GM11168 (cell line): ENCODE data around the gene ADCY5.

ENCODE experiments used
- in situ Hi-C: fragments of 300-500 bp; cut with MboI; formaldehyde crosslinking; loops from one replicate; pipeline ENCODE4 v1.12.0; 2022; ENCODE audit warnings: low sequenced_read_pairs; ENCODE audit not compliant: unreplicated experiment

ADCY5 gene

DNA sequence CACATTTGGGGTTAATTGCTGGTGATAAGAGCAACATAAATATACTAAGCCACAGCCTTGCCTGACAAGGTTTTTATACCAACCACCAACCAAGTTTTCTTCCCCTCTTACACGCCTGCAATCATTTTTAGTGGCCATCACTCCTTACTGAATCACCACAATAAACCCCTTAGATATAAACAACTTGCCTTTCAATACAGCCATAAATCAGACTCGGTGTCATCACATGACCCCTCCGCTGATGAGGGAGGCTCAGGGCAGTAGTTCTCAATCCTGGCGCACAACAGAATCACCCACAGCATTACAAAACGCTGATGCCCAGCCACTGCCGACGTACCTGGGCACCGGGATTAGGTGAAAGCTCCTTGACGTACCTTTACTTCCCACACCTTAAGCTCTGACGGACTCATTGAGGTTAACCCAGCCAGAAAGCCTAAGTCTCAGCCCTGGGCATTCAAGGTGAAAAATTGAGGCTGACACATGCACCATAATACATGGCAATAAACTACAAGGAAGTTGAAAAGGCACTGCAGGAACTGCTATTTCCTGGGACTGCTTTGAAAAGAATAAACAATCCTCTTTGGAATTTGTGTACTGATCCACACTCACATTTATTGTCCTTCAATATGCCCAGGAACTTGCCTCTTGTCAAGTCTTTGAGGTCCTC is 17.1 kb downstream of the ADCY5 start:
- in situ Hi-C loops = no loop called here

DNA sequence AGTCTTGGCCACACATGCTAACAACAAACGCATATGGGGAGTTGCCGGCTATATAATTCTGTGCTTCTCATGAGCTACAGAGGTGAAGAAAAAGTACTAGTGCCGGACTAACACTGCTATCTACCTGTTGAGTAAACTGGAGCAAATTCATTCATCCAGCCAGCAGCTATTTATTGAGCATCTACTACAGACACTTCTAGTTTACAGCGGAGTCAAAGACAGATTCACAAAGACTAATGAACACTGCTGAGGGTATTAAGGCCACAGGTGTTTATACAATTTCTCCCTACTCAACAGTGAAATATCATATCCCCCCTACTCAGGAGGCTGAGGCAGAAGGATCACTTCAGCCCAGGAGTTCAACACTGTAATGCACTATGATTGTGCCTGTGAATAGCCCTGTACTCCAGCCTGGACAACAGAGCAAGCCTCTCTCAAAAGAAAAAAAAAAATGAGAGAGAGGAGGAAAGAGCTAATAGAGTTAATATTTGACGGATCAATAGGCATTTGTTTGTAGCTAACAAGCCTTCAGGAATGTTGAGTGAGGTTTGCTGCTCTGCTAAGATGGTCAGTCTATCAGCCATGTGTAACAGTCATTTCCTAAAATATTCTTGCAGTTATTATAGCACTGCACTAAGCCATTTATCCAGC is 17.8 kb downstream of the ADCY5 start:
- in situ Hi-C loops = no loop called here

DNA sequence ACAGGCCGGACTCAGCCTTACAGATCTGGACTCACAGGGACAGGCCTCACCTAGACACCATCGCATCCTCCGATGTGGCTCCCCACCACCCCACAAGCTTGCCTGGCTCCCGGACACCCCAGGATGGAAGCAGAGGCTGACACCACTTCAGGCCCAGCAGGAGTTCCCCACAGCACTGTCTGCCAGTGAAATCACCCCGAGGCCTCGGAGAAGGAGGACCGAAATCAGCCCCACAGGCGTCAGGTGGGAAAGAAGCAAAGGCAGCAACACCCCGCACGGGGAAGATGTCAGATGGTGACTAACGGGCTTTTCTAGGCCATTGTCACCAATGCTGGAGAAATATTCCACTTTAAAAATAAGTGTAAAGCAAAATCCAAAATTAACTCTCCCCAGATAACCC is 18.6 kb downstream of the ADCY5 start:
- in situ Hi-C loops = no loop called here

DNA sequence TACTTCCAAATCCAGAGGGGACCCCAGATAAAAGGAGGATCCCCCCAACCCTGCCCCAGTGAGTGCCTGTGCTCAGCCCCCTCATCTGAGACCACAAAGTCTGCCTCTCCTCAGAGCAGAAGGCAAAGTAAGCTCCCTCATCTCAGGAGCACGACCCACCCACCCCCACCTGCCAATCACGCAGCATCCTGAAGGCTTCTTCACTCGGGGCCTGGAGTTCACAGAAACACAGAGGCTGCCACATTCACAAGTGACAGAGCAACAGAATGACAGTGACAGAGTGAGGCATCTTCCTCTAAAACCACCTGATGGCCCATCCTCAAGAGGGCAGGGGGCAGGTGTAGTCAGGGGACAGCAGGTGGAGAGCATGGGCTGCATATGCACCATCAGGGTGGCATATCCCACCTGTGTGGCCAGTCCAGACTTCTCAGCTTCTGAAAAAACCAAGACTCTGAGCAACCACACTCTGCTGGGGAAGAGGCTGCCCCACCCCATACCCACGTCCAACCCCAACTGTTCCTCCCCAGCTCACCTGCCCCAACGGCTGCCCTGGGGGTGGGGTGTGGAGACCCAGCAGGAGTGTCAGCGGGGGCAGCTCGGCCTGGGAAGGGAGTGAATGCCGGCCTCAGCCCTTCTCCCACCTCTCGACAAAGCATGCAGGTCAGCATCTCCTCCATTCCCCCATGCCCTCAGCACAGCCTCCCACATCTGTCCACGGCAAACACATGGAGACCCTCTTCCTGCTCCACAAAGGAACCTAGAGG is 19.3 kb downstream of the ADCY5 start:
- in situ Hi-C loops = no loop called here

DNA sequence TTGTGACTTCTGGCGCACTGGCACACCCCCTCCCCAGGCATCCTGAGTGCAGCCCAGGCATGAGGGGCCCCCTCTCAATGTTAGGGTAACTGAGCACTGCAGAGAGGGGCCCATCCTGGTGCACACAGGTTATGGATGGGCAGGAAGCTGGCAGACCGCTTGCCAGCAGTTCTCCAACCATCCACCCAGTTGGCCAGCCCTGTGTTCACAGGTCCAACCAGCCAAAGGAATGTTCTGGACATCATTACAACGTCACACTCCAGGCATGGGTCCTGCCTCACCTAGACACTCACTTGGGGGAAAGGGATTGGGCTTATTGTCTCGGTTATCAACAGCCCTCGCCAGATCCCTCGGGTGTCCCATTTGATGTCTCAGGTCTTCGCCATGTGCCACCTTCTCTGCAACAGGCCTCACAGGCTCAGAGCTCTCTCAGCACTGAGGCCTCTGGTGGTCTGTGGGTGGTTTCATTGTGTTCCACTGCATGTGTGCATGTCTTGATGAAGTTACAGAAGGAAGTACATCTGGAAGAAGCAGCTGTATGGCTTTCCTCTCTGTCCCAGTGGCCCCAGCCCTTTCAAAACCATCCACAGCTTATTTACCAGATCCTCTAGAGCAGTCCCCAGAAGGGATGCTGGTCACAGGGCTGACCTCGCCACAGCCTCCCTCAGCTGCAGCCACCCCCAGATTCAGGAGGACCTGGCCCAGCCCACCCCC is 23.7 kb downstream of the ADCY5 start:
- in situ Hi-C loops = no loop called here

DNA sequence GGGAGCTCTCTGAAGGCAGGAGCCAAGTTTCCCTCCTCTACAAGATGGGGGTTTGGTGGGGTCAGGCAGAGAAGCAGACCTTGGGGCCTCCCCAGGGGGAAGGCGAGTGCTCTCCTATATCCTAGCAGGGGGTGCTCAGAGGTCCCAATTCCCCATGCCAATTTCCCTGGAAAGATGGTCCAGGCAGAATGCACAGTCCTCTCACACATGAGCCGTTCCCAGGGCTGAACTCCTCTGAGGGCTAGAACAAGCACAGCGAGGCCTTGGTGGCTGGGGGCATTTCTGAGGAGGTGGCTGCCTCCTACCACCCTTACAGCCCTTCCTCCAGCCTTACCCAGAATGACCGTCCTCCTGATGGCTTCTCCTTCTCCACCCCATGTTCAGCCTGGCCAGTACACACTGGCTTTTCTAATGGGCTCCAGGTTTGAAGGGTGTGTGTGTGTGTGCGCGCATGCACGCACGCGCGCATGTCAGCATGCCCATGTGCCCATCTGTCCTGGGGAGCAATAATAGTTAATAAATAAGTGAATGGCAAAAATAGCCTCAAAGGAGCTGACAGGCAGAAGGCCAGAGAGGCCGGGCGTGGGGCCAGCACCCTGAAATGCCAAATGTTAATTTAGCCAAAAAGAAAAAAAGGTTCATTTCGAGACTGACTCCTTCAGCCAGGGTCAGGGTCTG is 24.4 kb downstream of the ADCY5 start:
- in situ Hi-C loops = no loop called here

DNA sequence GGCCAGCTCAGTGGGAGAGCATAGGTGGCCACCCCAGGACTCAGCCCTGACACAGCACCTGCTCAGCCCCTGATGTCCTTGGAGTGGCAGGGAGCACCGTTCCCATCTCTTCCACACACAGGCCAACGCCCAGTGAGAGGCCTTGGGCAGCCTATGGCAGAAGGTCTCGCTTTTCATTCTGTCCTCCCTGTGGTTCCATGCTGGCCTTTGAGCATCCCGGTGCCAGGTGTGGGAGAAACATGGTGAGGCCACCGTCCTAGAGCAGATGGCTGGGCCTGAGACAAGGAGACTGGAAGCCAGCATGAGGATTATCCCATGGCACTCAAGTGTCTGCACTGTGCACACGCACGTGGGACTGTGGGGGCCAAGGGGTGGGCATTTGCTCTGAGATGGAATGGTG is 25.1 kb downstream of the ADCY5 start:
- in situ Hi-C loops = no loop called here

DNA sequence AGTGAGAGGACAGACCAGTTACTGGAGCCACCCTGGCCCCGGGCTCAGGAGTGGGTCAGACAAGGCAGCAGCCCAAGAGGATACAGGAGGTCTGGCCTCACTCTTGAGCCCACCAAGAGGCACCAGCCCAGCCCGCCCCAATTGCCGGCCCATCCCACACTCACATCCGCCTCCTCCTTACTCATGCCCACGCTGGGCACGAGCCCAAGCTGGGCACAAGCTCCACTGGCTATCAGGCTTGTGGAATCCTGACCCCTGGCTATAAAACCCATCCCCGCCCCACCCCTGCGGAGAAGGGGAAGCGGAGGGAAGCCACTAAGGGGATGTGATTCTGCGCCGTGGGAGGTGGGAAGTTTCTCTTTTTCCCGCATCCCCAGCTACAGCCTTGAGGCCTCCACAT is 25.9 kb downstream of the ADCY5 start:
- in situ Hi-C loops = no loop called here

DNA sequence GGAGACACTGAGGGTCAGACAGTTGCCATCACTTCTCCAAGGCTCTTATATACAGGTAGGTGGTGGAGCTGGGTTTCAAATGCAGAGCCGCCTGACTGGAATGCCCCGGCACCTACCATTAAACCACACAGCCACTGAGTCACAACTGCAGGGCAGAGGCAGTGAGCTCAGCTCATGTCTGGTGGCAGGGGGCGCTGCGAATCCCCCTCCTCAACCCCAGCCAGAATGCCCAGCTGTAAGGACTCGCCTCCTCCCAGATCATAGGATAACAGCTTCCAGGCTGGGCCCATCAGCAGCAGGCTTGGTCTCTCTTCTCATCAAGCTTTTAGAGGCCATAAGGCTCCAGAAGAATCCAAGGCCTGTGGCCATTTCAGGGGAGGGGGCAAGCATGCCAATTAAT is 26.4 kb downstream of the ADCY5 start:
- in situ Hi-C loops = no loop called here

DNA sequence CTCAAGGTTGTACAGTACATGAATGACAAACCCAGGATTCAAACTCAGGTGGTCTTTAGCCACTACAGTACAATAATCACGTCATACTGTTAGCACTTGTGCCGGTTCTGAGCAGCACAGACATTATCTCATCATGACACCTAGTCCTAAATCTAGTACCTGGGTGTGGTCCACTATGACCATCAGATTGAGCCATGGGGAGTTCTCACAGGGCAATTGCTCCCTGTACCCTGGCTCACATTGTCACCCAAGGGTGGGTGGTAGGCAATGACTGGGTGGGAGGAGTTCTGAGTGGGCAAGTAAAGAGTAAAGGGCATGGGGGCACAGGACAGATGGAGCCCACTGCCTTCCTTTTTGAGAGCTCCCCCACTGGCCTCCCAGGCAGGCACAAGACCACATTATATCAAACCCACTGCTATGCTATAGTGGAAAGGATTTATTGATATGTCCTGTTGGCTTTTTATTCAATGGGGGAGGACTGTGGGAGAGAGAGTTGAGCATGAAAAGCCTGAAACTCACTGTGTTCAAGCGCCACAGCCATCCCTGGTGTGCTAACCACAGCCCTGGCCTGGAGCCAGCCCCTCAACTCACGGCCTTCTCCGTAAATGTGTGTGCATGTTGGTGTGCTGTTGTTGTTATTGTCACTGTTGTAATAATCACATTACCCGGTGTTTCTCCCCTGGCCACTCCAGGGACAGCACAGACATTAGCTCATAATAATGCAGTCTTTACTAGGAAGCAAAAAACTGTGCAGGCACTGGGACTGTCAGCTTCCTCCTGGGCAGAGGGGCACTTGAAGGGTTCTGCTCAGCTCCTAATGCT is 27.3 kb downstream of the ADCY5 start:
- in situ Hi-C loops = no loop called here

DNA sequence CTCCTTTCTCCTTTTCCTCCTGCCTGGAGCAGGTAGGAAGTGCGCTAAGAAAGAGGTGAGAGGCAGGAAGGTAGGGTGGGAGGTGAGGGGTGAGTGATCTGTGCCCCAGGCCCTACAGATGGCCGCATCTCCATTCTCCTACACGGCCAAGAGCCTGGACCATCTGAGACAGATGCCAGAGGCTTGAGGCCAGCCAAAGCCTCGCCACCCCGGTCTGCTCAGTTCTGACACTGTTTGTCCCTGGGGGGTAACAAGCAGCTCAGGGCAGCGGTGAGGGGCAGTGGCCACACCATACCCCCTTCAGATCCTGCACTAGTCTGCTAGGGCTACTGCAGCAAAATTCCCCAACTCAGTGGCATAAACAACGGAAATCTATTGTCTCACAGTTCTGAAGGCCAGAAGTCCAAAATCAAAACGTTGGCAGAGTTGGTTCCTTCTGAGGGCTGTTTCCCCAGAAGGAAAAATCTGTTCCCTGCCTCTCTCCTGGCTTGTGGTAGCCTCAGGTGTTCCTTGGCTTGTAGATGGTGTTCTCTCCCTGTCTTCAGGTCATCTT is 28.4 kb downstream of the ADCY5 start:
- in situ Hi-C loops = no loop called here

DNA sequence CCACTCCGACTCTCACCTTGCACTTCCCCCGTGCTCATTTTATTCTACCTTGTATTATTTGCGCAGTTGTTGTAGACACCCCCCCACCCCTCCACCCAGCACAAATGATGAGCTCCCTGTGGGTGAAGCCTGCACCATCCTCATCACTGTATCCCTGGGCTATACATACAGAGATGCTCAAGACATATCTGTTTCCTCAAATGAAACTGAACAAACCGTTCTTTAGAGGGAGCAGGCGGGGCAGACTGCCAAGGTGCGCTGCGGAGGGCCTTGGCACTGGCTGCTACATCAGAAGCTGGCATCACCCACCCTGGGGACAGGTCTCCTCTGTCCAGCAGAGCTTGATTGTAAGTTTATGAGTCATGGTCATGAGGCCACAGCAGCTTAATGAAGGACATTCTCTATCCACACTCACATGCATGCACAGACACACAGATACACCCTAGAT is 29.0 kb downstream of the ADCY5 start:
- in situ Hi-C loops = no loop called here

DNA sequence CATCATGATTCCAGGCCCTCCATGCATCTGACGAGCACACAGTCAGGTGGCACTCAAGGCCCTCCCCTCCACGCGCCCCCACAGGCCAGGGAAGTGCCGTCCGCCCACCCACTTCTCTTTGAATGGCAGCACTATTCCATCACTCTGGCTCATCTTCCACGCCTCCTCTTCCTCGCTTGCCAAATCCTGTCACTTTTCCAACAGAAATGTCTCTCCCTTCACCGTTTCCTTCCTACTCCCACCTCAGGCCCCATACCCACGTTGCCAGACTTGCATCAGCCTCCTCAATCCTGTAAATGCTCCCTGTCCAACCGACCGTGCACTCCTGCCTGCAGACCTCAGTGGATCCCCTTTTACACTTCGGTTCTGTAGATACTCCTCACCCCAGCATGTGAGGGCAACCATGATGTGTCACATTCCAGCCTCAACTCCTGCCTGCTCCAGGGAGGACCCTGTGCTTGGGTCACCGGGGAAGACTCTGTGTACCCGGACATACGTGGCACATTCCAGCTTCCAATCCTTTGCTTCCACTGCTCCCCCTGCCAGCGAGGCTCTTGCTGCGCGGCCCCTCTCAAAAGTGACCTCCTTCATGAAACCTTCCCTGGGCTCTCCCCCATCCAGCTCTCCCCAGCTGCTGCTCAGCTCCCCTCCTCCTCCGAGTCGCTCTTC is 29.6 kb downstream of the ADCY5 start:
- in situ Hi-C loops = no loop called here

DNA sequence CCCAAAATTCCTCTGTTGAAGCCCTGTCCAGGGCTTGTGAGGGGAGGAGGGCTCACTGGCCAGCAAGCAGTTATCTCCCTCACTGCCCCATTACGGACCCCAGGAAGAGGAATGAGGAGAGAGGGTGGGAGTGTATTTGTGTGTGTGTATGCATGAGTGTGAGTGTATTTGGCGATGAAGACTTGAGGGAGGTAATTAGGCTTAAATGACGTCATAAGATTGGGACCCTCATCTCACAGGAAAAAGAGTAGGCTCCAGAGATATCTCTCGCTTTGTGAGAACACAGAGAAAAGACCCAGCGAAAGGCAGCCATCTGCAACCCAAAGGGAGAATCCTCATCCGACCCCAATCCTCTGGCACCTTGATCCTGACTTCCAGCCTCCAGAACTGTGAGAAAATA is 32.2 kb downstream of the ADCY5 start:
- in situ Hi-C loops = no loop called here

DNA sequence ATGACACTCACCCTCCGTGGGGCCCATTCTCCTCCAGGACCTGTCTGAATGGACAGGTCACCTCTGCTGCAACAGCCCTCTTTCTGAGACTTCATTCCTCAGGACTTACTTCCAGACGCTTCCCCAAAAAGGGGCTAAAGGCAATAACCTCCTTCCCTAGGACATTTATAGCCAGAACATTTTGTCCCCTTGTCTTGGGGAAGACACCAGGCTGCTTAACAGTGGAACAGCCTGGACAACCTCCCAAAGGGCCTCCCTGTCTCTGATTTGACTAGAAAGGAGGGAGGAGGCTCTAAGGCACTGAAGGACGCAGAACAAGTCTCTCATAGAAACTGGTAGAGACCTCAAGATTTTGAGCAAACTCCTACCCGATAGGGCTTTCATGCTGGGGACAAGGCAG is 32.7 kb downstream of the ADCY5 start:
- in situ Hi-C loops = no loop called here

DNA sequence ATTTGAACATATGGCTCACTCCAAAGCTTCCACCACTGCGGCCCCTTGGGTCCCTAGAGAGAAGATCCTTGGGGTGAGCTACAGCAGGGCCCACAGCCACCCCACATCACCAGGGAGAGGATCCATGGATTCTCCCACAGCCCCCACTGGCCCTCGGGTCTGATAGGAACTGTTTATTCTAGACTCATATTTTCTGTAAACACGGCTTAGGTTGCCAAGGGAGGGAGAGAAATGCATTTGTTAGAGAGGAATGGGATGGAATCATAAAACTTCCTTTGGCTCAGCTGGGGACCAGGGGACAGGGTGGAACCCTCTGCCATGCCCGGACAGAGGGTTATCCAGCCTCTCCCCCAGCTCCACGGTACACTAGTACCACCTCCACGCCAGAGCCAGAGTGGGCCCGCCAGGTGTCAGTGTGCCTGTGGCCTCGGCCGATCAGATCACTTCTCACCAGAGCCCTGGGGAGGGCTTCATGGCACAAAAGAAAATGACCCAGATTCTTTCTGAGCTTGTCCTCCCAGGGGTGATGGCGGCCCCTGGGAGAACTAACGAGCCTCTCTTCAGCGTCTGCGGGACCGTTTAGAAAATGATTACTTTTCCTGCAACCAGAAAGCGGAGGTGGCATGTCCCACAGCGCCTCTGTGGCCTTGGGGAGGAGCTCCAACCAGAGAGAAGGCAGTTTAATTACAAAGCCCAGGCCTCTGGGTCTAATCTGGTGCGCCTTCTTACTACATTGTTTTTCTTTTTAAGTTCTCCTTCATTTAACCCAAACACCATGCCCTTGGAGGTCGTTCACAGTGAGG is 33.7 kb downstream of the ADCY5 start:
- in situ Hi-C loops = no loop called here

DNA sequence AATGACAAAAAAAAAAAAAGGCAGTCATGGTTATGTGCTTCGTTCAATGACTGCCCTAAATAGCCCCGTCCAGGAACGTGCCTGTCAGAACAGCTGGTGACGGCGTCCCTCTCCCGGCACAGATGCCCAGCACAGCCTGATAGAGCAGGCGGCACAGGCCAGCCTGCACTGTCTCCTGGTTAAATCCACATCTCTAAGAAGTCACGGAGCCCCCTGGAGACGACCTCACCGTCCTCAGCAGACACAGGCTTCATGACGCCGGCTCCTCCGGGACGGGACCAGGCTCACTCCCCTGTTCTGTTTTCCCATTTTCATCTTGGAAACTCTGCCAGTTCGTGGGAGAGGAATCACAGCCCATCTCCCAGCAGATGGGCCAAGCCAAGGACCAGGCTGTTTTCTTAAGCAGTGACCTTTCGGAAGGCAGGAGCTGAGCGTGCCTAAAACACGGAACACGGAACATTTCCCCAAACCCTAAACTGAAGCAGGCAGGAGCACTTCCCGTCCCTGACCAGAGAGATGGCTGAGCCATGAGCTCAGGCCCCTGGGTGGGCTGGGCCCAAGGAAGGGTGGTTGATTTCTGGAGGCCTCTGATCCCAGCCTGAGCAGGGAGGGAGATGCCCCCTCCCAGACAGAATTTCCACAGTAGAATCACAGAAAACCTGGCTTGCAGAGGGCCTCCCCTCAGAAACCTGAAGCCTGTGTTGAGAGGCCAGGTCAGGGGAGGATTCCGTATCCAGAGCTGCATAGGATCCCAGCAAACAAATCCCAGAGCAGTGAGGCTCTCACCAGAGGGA is 35.9 kb downstream of the ADCY5 start:
- in situ Hi-C loops = no loop called here
